AG09309 (cell line): Measurements from ENCODE around the gene AGRP.

Source experiments
- DNase-seq: peaks from one replicate; pipeline ENCODE4 v3.0.0-alpha.2; 2010; ENCODE audit warnings: low read depth
- H3K4me3 ChIP-seq: 2 replicates; pipeline ENCODE4 v1.5.1; 2011; ENCODE audit warnings: mild to moderate bottlenecking, low read depth, low read length, moderate library complexity; ENCODE audit not compliant: control insufficient read depth
- CTCF ChIP-seq: IDR thresholded peaks from 2 replicates; pipeline ENCODE4 v1.5.1; 2011; ENCODE audit warnings: mild to moderate bottlenecking, low read depth, low read length, inconsistent platforms; ENCODE audit not compliant: insufficient read depth, control insufficient read depth; ENCODE audit errors: missing control alignments

AGRP gene

GRCh38 chr16:67435758-67436164 lies 47.6 kb downstream of the AGRP start:
- TF ChIP-seq CTCF: no peak
- H3K4me3 ChIP-seq: no peak overlapping the region
- no peak for DNase-seq

DNA sequence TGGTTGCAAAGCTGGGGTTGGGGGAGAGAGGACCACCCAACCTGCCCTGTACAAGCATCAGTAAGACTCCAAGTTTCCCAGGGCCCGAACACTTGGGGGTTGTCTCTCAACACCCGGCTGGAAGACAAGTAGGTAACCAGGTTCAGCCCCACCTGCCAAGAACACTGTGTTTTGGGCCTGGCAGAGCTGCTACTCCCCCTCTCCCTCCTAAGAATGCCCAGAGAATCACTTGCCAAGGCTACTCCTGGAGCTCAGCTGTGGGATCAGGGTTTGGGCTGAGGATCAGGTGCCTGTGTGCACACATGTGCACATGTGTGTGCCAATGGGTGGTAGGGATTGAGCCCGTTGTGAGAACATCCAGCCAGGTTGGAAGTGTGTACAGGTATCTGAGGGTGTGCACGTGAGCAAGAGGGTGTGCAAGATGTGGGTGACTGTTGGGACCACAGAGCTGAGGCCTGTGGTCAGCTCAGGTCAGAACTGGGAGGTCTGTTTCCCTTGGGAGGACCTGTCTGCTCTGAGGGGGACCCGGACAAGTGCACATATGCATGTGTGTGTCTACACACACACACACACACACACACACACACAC lies 50.1 kb downstream of the AGRP start:
- no peak overlapping the region for H3K4me3 ChIP-seq
- no peak for DNase-seq
- TF ChIP-seq CTCF: no peak
